ENCODE data around the gene PDAP1. TPM values are rescaled to one million over a fixed set of nuclear protein-coding genes. Genes with fewer than 3 reads are reported as not detected.

Gene PDAP1
- polyA plus RNA-seq, 1 of the 3 experiments (the other 2 are of a cell fraction) = 389 TPM

GRCh38 chr7:99371376-99371920 lies 36.9 kb downstream of the PDAP1 start:
- Histone ChIP-seq H3K4me1 (ENCODE audit: control insufficient read depth in 1 of 2, insufficient read depth in 2 of 2, low read depth in 1 of 2, low read length in 1 of 2) (peaks cover 0 to 11% of the 10 kb centered on the region in 2 experiments; a peak in 1 of 4 replicates), H3K27ac (ENCODE audit: low read depth in 2 of 2, low read length in 1 of 2) (no peak overlapping the region), H3F3A (replicated peaks; ENCODE audit: insufficient read depth) (peaks cover 37% of the 10 kb centered on the region), H3K79me2 (ENCODE audit: insufficient read depth) (peaks cover 20% of the 10 kb centered on the region), H3K27me3 (ENCODE audit: insufficient read depth) (no peaks in the 10 kb centered on the region), H3K9me2 (no peaks in the 10 kb centered on the region), H3K9me3 (no peaks in the 10 kb centered on the region), H2AFZ (ENCODE audit: low read depth) (no peak overlapping the region), H3K4me2 (no peak overlapping the region), H4K20me1 (ENCODE audit: insufficient read depth) (peaks cover 10% of the 10 kb centered on the region), H3K36me3 (replicated peaks in 1 of 2; ENCODE audit: control insufficient read depth in 1 of 2, insufficient read depth in 2 of 2, low read length in 1 of 2) (peaks cover 7 to 13% of the 10 kb centered on the region in 2 experiments), H3K4me3 (ENCODE audit: low read depth in 2 of 2, low read length in 1 of 2) (no peak overlapping the region), H3K9ac (no peak overlapping the region)
- WGBS (ENCODE audit: low lambda C conversion rate) = 84% methylated on average over 11 of the region's 11 CpGs
- ChIA-PET POLR2A (no interaction called here), CTCF (interaction anchor here (1.1 to 2.3 kb wide), 4 partner anchors 12 to 492 kb away, joined by 3 to 7 read pairs (median 4); no protein-coding TSS in a partner anchor)
- no peak for DNase-seq
- TF ChIP-seq MEF2A (IDR thresholded peaks at IDR 0.05; ENCODE audit: borderline replicate concordance, low read depth) = no peak
- 0 out of 2 replicates have a peak, but pooled peaks have one; percentile 25 for TF ChIP-seq FOSL2 (IDR thresholded peaks at IDR 0.05; ENCODE audit: borderline replicate concordance, low read depth)

GRCh38 chr7:99369767-99370391 lies 38.5 kb downstream of the PDAP1 start:
- ChIA-PET CTCF (interaction anchor here (1.8 to 2.3 kb wide), 2 partner anchors 46 to 340 kb away, joined by 4 to 7 read pairs; no protein-coding TSS in a partner anchor), POLR2A (interaction anchor here (1.1 kb wide), 1 partner anchor 23 kb away, joined by 3 read pairs; no protein-coding TSS in a partner anchor)
- no peaks in the 10 kb centered on the region for H3K9me2 ChIP-seq
- peaks cover 0 to 3% of the 10 kb centered on the region in 2 experiments; a peak in 1 of 4 replicates for H3K4me1 ChIP-seq (ENCODE audit: control insufficient read depth in 1 of 2, insufficient read depth in 2 of 2, low read depth in 1 of 2, low read length in 1 of 2)
- H3K36me3 ChIP-seq (replicated peaks in 1 of 2; ENCODE audit: control insufficient read depth in 1 of 2, insufficient read depth in 2 of 2, low read length in 1 of 2) = peaks cover 18 to 23% of the 10 kb centered on the region in 2 experiments
- H3K9me3 ChIP-seq = no peaks in the 10 kb centered on the region
- no peak overlapping the region for H3K4me2 ChIP-seq
- peaks cover 32% of the 10 kb centered on the region for H3F3A ChIP-seq (replicated peaks; ENCODE audit: insufficient read depth)
- H3K27ac ChIP-seq (ENCODE audit: low read depth in 2 of 2, low read length in 1 of 2) = no peak overlapping the region
- no peak overlapping the region for H3K9ac ChIP-seq
- no peaks in the 10 kb centered on the region for H3K27me3 ChIP-seq (ENCODE audit: insufficient read depth)
- peaks cover 4% of the 10 kb centered on the region for H3K79me2 ChIP-seq (ENCODE audit: insufficient read depth)
- H2AFZ ChIP-seq (ENCODE audit: low read depth) = no peak overlapping the region
- no peak for TF ChIP-seq EZH2phosphoT487 (IDR thresholded peaks at IDR 0.05; ENCODE audit: borderline replicate concordance, low read depth)
- TF ChIP-seq, protein P1, sequence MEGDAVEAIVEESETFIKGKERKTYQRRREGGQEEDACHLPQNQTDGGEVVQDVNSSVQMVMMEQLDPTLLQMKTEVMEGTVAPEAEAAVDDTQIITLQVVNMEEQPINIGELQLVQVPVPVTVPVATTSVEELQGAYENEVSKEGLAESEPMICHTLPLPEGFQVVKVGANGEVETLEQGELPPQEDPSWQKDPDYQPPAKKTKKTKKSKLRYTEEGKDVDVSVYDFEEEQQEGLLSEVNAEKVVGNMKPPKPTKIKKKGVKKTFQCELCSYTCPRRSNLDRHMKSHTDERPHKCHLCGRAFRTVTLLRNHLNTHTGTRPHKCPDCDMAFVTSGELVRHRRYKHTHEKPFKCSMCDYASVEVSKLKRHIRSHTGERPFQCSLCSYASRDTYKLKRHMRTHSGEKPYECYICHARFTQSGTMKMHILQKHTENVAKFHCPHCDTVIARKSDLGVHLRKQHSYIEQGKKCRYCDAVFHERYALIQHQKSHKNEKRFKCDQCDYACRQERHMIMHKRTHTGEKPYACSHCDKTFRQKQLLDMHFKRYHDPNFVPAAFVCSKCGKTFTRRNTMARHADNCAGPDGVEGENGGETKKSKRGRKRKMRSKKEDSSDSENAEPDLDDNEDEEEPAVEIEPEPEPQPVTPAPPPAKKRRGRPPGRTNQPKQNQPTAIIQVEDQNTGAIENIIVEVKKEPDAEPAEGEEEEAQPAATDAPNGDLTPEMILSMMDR (IDR thresholded peaks at IDR 0.05) = no peak
- no peak for TF ChIP-seq FOSL2 (IDR thresholded peaks at IDR 0.05; ENCODE audit: borderline replicate concordance, low read depth)
- TF ChIP-seq YY1 (IDR thresholded peaks at IDR 0.05; ENCODE audit: low read depth) = no peak
- TF ChIP-seq CHD2 (IDR thresholded peaks at IDR 0.05; ENCODE audit: low read length, partially characterized antibody) = no peak
- no peak for TF ChIP-seq TCF12 (IDR thresholded peaks at IDR 0.05)
- TF ChIP-seq TEAD4 (IDR thresholded peaks at IDR 0.05; ENCODE audit: borderline replicate concordance, insufficient read depth) = no peak
- TF ChIP-seq TAF1 (IDR thresholded peaks at IDR 0.05; ENCODE audit: borderline replicate concordance, low read depth, low read length) = no peak
- no peak for TF ChIP-seq FOXM1 (IDR thresholded peaks at IDR 0.05; ENCODE audit: low read depth)
- TF ChIP-seq RAD21 (IDR thresholded peaks at IDR 0.05; ENCODE audit: low read length) = no peak
- TF ChIP-seq FOXJ3 (CRISPR knock-in tag; IDR thresholded peaks at IDR 0.05) = no peak
- TF ChIP-seq NRF1 (IDR thresholded peaks at IDR 0.05; ENCODE audit: low read depth, low read length) = no peak
- no peak for TF ChIP-seq GABPA (IDR thresholded peaks at IDR 0.05; ENCODE audit: low read depth)
- TF ChIP-seq REST (IDR thresholded peaks at IDR 0.05; ENCODE audit: low read depth, low read length) = no peak
- no peak for TF ChIP-seq MEF2A (IDR thresholded peaks at IDR 0.05; ENCODE audit: borderline replicate concordance, low read depth)
- no peak overlapping the region for H3K4me3 ChIP-seq (ENCODE audit: low read depth in 2 of 2, low read length in 1 of 2)
- H4K20me1 ChIP-seq (ENCODE audit: insufficient read depth) = no peaks in the 10 kb centered on the region
- WGBS (ENCODE audit: low lambda C conversion rate) = 77% methylated on average over 9 of the region's 9 CpGs
- DNase-seq = no peak

Measured in SK-N-SH (cell line).